Endothelial cell (in vitro differentiated cells): ENCODE measurements around the gene NBPF4. TPM values are rescaled to one million over a fixed set of nuclear protein-coding genes. Genes with fewer than 3 reads are reported as not detected.

Experiments used
- DNase-seq: peaks from one replicate; pipeline ENCODE4 v3.0.0; 2021; ENCODE audit warnings: low spot score
- H3K27ac Mint-ChIP-seq: one replicate; pipeline ENCODE4 v1.8.0; 2021; ENCODE audit warnings: mixed read lengths, inconsistent platforms; ENCODE audit not compliant: unreplicated experiment
- H3K27me3 Mint-ChIP-seq: one replicate; pipeline ENCODE4 v1.8.0; 2021; ENCODE audit warnings: mild to moderate bottlenecking, moderate library complexity, mixed read lengths, inconsistent platforms; ENCODE audit not compliant: unreplicated experiment
- H3K36me3 Mint-ChIP-seq: one replicate; pipeline ENCODE4 v1.8.0; 2021; ENCODE audit warnings: mild to moderate bottlenecking, low read depth, mixed read lengths, inconsistent platforms; ENCODE audit not compliant: unreplicated experiment
- H3K4me1 Mint-ChIP-seq: one replicate; pipeline ENCODE4 v1.8.0; 2021; ENCODE audit warnings: mild to moderate bottlenecking, mixed read lengths, inconsistent platforms; ENCODE audit not compliant: unreplicated experiment
- H3K4me3 Mint-ChIP-seq: one replicate; pipeline ENCODE4 v1.8.0; 2021; ENCODE audit warnings: mild to moderate bottlenecking, mixed read lengths, inconsistent platforms; ENCODE audit not compliant: unreplicated experiment
- H3K9me3 Mint-ChIP-seq: one replicate; pipeline ENCODE4 v1.8.0; 2021; ENCODE audit warnings: mixed read lengths, inconsistent platforms; ENCODE audit not compliant: unreplicated experiment
- CTCF ChIP-seq: fragments of 200-600 bp; sonication (generic); IDR thresholded peaks from one replicate; pipeline ENCODE4 v1.5.0; 2021; ENCODE audit warnings: antibody characterized with exemption; ENCODE audit not compliant: unreplicated experiment
- total RNA-seq: library from RNA; stranded (reverse); fragmentation: NEBNext Ultra II Directional; extraction: Animal tissue kit (Norgen Biotek cat#: 25700); gene quantifications from one replicate; pipeline ENCODE4 v1.2.1, GENCODE V29; 2021; ENCODE audit not compliant: unreplicated experiment

NBPF4 gene
- total RNA-seq, 1 donor from 2014 or later: not detected

GRCh38 chr1:108200687-108201051 is 43.2 kb downstream of the NBPF4 start:
- Mint-ChIP-seq H3K4me3 (peak overlapping the region; percentile 91), H3K27ac (peak overlapping the region; percentile 86), H3K36me3 (peaks cover 36% of the 10 kb centered on the region)

GRCh38 chr1:108199781-108200686 is 43.8 kb downstream of the NBPF4 start, which contains the start of gene SLC25A24:
SLC25A24 (minus strand) TSS chr1:108200343; CDS start chr1:108200138, 205 bp downstream.
- DNase-seq: peak; percentile 80
- H3K4me3 Mint-ChIP-seq: peak within 1 kb of the TSS; percentile 97
- peaks cover 43% of the 10 kb centered on the region for H3K36me3 Mint-ChIP-seq

More at GRCh38 chr1:108200687-108201051, 43.2 kb downstream of the NBPF4 start:
- H3K27me3 Mint-ChIP-seq: peaks cover 17% of the 10 kb centered on the region
- DNase-seq: peak; percentile 6
- TF ChIP-seq CTCF: no peak
- peaks cover 4% of the 10 kb centered on the region for H3K9me3 Mint-ChIP-seq
- peaks cover 34% of the 10 kb centered on the region for H3K4me1 Mint-ChIP-seq

GRCh38 chr1:108199201-108199691 is 44.6 kb downstream of the NBPF4 start:
- peak overlapping the region; percentile 99 for H3K27ac Mint-ChIP-seq
- peak; percentile 25 for DNase-seq
- TF ChIP-seq CTCF: no peak

More at GRCh38 chr1:108199781-108200686, 43.8 kb downstream of the NBPF4 start, which contains the start of gene SLC25A24:
- H3K9me3 Mint-ChIP-seq: peaks cover 4% of the 10 kb centered on the region
- H3K27me3 Mint-ChIP-seq: peaks cover 16% of the 10 kb centered on the region
- peaks cover 34% of the 10 kb centered on the region for H3K4me1 Mint-ChIP-seq
- H3K27ac Mint-ChIP-seq: peak within 1 kb of the TSS; percentile 99
- no peak for TF ChIP-seq CTCF

GRCh38 chr1:108194051-108194450 is 49.8 kb downstream of the NBPF4 start:
- Mint-ChIP-seq H3K27me3 (peaks cover 4% of the 10 kb centered on the region), H3K27ac (no peak overlapping the region), H3K36me3 (peaks cover 69% of the 10 kb centered on the region), H3K4me1 (peaks cover 23% of the 10 kb centered on the region), H3K4me3 (no peak overlapping the region), H3K9me3 (no peaks in the 10 kb centered on the region)
- DNase-seq: no peak
- no peak for TF ChIP-seq CTCF

More at GRCh38 chr1:108199201-108199691, 44.6 kb downstream of the NBPF4 start:
- H3K9me3 Mint-ChIP-seq: peaks cover 4% of the 10 kb centered on the region
- peaks cover 49% of the 10 kb centered on the region for H3K36me3 Mint-ChIP-seq
- H3K27me3 Mint-ChIP-seq: peaks cover 14% of the 10 kb centered on the region
- H3K4me3 Mint-ChIP-seq: peak overlapping the region; percentile 97
- peaks cover 34% of the 10 kb centered on the region for H3K4me1 Mint-ChIP-seq

GRCh38 chr1:108193333-108193732 is 50.5 kb downstream of the NBPF4 start:
- Mint-ChIP-seq H3K4me3 (no peak overlapping the region), H3K27ac (no peak overlapping the region), H3K36me3 (peaks cover 69% of the 10 kb centered on the region), H3K4me1 (peaks cover 17% of the 10 kb centered on the region), H3K27me3 (no peaks in the 10 kb centered on the region), H3K9me3 (no peaks in the 10 kb centered on the region)
- no peak for TF ChIP-seq CTCF
- DNase-seq: no peak
